HG02938 (cell line): Measurements from ENCODE around the gene ACOT11.

Experiments
- ATAC-seq: cut with Tn5 transposase; IDR thresholded peaks from one replicate; pipeline ENCODE4 v1.9.1; 2021; ENCODE audit warnings: mild to moderate bottlenecking, moderate library complexity; ENCODE audit not compliant: unreplicated experiment

ACOT11 gene

DNA sequence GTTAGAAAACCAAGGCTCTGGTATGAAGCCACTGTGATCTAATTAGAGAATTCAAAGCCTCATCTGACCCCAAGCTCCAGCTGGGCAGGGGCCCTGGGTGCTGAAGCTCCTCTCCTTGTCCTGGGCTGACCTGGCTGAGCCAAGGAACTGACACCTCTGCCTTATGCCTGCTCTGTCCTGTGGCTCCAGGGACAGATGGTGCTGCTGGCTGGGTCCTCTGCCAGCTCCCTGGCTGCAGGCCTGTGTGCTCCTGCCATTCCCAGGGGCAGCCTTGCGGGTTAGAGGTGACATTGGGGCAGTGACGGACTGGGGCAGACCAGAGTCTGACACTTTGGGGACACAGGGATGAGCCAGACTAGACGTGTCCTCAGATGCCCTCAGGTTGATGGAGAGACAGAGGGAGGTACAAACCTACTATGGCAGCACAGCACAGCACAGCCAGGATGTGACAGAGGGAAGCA is 11.8 kb downstream of the ACOT11 start:
- ATAC-seq = no peak

DNA sequence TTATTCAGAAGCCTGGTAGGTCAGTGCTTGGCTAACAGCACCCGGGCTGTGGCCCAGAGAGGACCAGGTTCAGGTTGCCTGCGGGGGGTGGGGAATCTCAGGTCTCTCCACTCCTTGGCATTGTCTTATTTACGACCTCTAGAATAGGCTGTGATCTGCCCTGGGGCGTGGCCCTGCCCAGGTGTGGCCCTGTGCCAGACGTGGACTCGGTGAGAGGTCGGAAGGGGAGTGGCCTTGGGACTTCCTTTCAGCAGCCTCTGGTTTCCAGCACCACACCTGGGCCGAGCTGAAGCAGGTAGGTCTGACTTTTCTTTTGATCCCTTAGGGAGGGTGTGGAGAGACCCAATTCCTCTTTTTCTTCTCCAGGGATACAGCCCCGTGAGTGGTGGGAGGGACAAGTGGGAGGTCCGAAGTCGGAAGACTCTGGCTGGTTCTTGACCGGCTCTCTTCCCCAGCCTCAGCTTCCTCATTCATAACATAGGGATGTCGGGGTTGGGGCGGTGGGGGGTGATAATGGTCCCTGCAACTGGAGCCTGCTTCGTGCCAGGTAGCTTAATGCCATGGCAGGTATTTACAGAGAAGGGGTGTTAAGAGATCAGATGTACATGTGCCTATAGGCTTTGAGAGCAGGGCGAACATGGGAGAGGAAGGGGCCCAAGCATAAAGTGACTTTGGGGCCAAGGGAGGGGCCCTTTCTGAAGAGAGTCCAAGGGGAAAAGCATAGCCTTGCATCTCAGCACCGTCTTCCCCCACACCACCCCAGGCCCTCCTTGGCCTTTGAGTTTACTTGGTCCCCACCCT is 16.5 kb downstream of the ACOT11 start:
- ATAC-seq = no peak

DNA sequence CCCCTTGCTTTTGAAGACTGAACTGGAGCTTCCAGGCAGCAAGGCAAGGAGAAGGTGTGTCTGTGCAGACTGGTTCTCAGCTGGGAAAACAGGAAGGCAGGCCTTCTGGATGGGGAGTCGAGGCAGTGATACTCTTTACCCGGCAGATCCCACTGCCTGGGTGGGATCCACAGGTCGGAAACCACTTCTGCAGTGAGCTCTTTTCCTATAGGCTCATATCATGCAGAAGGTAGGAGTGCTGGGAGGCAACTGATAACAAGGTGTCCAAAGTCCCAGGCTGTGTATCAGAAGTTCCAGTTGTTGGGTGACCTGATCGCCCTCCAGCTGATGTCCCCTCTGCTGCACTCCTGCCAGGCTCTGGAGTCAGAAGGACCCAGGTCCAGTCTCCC is 17.1 kb downstream of the ACOT11 start:
- no peak for ATAC-seq

DNA sequence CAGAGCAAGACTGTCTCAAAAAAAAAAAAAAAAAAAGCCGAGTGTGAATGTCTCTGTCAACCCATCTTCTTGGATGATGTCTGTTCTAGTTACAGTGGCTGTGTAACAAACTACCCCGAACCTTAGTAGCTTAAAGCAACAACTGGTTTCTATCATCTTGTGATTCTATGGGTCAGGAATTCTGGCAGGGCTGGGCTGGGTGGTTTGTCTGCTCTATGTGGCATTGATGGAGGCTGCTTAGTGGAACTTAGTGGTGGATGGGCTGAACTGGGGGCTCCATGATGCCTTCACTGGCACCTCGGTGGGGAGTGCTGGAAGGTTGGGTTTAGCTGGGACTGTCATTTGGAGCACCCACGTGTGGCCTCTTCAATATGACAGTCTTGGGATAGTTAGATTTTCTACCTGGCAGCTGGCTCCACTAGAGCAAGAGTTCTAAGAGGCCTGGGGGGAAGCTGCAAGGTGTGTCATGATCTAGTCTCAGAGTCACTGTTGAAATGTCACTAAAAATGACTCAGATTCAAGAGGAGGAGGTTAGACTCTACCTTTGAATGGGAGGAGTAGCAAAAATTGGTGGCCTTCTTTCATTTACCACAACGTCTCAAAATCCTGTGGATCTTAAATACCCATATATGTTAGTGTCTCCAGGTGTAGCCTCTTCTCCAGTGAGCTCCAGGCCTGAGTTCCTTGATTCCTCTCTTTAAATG is 18.6 kb downstream of the ACOT11 start:
- ATAC-seq = no peak

DNA sequence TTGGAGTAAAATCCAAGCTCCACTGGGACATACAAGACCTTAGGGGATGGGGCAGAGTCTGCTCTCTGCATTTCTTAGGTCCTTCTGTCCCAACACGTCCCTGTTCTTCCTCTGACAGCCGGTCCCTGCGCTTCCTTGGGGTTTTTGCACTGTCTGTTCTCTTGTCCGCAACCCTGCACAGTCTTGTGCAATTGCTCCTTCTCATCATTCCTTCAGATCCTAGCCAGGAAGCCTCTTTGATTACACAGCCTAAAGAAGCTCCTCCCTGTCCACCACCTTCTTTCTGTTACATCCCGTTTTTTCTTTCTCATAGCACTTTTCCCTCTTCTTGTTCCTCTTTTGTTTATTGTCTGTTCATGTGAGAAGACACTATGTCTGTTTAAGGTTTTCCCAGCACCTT is 19.9 kb downstream of the ACOT11 start:
- no peak for ATAC-seq

DNA sequence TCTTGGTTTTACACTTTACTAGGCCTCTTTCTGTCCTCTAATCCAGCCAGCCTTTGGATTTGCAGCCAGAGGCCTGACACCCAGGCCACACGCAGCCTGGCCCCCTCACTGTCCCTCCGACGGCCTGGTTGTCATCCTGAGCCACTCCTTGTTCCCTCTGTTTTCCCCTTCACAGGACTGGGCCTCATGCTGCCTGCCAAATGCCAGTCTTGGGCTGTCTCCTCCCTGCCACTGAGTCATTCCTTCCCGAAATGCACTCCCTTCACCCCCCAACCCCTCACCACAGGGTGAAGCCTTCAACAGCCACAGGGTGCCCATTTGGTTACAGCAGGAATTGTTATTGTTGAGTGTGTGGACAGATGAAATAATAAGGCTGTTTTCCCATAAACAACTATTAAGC is 21.3 kb downstream of the ACOT11 start:
- no peak for ATAC-seq

DNA sequence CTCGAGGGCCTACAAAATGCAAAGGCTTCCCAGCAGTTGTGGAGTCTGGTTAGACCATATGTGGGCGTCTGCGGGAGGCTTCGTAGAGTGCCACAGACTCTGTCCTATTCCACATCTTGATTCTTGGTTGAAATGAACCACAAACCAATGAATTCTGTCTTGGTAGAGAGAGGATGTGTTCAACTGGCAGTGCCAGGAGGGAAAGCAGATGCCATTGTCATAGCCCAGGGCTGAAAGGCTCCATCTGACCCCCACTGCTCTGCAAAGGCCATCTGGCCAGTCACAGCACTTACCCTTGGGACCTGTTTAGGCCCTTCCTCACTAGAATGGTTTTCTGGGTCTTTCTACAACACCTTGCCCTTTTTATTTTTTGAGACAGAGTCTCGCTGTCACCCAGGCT is 22.1 kb downstream of the ACOT11 start:
- no peak for ATAC-seq

DNA sequence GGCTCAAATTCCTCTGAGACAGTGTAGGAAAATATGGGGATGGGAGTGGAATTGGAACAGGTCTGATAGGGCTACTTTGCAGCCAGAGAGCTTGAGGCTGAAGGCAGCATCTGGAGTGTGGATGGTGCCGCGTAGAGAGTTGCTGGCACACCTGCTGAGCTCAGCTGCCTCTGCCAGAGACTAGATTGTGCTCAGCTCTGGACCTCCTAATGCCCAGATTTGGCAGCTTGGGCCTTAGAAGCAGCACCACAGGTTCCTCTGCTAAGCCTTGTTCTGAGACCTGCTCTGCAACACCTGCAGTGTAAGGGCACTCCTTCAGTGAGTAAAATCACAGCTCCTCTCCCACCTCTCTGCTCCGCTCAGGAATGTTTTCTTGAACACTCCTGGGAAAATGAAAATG is 23.3 kb downstream of the ACOT11 start:
- ATAC-seq = no peak

DNA sequence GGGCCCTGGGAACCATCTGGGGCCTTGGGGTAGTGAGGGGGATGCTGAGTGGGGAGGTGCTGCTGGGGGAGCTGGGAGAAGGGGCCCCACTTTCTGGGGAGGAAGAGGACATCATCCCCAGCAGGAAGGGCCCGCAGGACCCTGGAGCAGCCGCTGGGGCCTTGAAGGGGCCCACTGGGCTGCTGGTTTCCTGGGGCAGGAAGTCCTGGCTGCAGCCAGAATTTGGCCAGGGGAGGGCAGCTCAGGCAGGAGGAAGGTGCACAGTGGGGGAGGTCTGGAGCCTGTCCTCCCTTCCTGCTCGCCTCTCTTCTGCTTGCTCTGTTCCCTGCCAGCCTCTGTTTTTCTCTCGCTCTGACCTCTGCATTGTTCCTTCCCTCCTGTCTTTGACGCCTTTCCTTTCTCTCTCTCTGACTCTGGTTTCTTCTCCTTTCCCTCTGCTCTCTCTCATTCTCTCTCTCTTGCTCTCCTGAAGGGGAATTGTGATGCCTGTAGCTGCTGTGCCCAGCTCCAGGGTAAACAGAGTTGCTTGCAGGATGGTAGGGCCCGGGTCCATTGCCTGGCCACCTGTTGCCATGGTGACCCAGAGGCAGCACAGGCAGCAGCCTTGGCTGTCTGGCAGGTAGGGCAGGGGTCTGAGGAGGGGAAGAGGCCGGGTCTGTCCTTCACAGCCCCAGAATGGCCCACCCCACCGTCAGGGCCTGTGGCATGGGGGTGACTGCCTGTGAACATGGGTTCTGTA is 23.9 kb downstream of the ACOT11 start:
- ATAC-seq = no peak

DNA sequence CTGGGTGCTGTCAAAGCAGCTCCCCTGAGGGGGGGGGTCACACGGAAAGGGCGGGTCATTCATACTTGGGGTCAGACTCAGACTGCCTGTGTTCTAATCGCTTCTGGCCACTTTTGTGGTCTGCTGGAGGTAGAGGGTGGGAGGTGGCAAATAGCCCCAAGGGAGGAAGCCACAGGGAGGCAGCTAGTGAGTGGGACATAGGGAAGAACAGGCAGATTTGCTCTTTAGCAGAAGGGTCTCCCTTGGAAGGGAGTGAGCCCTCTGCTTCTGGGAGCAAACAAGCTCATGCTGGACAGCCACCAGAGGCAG is 24.5 kb downstream of the ACOT11 start:
- no peak for ATAC-seq

DNA sequence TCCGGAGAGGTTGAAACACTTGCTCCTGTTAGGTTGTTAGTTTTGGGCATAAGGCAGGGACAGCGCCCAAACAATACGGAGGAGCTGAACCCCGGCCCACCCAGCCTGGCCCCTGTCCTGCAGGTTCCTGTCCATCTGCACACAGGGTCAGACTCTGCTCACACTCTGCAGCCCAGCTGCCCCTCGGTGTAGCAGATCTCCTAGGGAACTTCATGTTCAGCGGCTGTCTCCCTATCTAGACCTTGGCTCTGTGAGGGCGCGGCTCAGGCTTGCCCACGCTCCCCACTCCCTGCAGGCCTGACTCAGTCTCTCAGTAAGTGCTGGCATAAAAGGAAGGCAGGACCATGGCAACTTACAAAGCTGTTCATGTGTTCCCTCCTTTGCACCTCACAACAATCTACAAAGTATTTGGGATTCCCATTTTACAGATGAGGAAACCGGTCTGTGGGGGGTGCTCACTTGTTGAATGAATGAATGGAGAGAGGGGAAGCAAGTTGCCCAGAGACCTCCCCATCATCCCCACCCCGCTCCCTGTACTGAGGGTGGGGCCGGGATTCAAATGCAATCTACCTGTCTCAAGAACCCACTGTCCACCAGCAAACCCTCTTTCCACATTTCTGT is 26.2 kb downstream of the ACOT11 start:
- ATAC-seq = no peak

DNA sequence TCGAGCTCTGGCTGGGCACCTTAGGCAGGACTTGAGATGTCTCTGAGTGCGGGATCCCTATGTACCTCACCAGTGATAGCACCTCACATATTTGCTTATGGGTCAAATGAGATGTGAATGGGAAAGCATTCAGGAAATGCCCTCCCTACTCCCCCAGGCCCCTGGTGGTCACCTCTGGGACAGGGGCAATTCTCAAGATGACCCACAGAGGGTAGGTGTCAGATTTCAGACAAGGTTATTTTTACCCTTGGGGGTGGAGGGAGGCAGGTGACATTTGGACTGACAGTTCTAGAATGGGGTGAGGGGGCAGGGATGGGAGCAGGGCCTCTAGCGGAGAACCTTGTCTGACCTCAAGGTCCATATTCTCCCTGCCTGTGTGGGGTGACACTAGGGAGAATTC is 27.1 kb downstream of the ACOT11 start:
- ATAC-seq = no peak

DNA sequence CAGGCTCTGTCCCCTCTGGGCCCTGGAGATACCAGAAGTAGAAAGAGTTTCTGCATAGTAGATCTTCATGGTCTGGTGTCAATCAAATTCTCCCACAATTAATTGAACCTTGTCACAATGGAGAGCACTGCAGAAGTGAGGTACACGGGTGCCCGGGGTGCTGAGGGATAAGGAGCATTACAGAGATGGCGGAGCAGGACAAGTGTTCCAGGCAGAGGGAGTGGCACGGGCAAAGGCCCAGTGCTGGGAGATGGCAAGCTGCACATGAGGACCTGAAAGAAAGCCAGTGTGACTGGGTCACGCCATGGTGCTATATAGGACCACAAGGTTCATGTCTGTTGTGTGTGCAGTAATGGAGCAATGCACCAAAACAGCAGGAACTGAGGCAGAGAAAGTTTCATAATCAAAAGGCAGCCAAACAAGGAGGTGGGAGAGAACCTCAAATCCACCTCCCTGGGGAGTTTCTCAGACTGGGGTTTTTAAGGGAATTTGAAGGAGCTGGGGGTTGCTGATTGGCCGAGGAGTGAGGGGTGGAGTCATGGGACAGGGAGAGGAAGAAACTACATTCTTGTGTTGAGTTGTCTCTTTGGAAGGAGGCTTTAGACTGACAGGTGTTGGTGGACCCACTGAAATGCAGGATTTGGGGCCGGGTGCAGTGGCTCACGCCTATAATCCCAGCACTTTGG is 27.7 kb downstream of the ACOT11 start:
- no peak for ATAC-seq

DNA sequence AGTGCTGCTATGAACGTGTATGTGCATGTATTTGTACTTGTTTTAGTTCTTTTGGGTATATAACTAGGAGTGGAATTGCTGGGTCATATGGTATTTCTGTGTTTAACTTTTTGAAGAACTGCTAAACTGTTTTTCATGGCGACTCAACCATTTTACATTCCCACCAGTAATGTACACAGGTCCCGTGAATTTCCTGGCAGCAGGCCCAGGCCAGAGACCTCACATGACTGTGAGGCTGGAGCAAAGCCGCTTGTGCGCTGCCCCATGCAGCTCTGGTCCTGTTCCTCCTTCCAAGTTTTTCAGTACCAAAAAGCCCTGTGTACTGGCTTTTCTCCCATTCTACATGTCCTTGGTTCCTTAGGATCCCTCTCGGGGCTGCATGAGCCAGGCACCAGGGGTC is 29.6 kb downstream of the ACOT11 start:
- no peak for ATAC-seq

DNA sequence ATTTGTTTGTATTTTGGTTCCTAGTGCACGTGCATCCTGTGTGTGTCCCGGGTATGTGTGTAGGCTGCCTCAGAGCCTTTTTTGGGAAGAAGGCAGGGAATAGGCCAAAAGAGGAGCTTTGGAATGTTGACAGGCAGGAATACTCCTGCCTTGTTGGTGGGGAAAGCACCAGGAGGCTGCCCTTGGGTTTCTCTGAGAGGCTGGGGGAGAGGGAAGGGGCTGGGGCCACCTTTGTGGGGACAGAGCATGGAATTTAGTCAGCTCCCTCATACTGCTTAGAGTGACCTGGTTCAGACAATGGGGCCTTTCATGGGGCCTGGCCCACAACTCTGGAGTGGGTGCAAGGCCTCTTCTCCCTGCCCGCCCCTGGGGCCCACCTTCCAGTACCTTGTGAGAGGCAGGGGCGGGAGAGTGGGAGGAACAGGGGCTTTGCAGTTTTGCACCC is 31.3 kb downstream of the ACOT11 start:
- ATAC-seq = no peak

DNA sequence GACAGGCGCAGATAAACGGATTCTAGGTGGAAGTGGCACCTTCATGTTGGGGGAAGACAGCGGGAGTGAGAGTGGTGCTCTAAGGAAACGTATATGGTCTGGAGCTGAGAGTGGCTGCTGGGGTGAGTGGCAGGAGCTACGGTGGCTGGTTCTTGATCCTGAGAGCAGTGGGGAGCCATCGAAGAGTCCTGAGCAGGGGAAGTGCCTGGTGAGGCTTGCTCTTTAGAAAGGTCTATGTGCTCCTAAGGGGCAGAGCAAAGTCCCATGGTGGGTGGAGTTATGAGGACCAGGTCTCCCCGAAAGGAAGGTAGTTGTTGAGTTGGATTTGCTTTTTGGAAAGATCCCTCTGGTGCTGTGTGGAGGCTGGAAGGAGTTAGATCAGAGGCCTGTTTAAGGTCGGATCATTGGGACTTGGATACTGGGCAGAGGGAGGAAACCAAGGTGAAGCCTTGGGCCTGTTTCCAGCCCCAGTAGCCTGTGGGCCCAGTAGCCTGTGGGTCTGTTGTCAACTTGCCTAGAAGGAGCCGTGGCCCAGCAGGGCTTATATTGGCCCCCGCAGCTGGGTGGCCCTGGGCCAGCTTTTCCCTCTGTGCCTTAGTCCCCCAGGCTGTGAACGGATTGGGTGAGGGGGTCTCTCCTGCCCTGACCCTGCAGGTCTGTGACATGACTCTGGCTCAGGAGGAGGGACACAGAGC is 33.0 kb downstream of the ACOT11 start:
- no peak for ATAC-seq

DNA sequence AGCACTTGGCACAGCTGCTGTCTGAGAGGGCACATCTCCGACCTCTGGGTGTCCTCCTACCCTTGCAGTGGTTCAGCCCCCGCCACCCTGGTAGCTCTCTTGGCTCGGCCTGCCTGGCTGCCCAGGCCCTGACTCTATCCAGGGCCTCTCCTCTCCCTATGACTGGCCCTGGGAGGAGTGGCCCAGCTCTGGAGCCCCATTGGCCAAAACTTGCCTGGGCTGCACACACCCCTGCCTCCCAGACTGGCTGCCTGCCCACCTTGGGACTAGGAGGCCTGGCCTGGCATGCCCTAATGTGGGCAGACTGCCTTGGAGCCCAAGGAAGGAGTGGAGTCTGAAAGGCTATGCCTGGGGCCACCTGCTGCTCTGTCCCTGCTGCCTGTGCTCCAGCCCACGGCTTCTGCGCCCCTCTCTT is 33.6 kb downstream of the ACOT11 start:
- no peak for ATAC-seq

DNA sequence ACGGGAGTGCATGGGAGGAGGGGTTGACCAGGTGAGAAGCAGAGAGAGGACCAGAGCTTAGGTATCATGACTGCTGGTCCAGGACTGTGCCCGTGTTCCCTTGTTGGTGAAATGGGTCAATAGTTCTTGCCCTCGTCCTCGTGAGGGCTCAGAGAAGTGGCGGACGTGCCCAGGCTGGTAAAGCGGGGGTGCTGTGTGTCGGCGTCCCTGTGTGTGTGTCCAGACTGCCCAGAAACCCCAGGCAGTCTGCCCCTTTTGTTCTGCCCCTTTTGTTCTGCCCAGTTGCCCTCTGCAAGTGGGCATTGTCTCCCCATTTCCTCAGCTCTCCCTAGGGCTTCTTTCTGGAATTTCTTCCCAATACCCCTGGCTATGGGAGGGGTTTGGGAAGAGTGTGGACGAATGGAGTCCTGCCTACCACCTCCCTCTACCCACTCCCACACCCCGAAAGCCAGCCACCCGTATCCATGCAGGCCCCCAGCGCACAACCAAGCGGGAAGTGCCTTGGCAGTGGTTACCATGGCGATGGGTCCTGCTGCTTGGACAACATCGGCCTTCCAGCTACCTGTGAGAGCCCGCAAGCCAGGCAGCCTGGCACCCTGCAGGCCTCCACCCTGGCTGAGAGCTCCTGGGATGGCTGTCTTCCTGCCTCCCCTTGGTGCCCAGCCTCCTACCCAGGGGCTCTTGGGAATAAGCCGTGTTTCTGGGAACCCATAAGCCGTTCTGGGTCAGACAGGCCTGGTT is 34.7 kb downstream of the ACOT11 start:
- no peak for ATAC-seq

DNA sequence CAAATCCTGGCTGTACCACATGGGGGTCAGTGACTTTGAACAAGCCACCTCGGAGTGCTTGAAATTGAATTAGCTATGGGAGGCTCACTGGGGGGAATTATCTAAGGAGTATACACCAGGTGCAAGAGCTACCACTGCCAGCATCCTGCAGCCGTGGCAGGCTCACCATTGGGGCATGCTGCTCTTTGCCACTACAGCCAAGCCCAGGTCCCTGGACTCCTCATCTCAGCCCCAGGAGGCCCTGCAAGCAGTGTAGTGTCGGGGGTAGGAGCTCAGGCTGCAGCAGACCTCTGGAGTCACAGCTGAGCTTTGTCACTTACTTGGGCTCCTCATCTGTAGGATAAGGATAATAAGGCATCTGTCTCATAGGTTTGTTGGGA is 35.3 kb downstream of the ACOT11 start:
- ATAC-seq = no peak

DNA sequence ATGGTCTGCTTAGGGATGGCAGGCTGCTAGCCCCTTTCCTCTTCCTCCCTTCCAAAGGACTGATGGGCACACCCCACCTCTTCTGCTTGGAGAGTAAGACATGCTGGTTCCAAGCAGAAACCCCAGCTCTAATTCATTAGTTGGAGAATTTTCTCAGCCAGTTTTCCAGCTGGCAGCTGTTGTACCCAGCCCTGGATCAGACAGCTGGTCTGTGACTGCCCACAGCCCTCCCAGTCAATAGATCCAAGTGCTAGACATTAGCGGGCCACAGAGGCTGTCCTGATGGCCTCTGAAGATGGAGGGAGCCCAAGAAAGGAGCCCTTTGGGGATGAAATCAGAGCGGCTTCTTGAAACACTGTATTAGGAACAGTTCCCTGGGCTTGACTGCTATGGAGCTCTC is 35.8 kb downstream of the ACOT11 start:
- ATAC-seq = no peak
